ENCODE data around the gene CDKN1B. TPM values are rescaled to one million over a fixed set of nuclear protein-coding genes. Genes with fewer than 3 reads are reported as not detected.

CDKN1B gene
- total RNA-seq, 1 experiment from 2014 or later, result 27.7 TPM

DNA sequence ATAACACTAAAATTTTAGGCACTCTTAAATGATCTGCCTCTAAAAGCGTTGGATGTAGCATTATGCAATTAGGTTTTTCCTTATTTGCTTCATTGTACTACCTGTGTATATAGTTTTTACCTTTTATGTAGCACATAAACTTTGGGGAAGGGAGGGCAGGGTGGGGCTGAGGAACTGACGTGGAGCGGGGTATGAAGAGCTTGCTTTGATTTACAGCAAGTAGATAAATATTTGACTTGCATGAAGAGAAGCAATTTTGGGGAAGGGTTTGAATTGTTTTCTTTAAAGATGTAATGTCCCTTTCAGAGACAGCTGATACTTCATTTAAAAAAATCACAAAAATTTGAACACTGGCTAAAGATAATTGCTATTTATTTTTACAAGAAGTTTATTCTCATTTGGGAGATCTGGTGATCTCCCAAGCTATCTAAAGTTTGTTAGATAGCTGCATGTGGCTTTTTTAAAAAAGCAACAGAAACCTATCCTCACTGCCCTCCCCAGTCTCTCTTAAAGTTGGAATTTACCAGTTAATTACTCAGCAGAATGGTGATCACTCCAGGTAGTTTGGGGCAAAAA lies 4.1 kb downstream of the CDKN1B start:
- Histone ChIP-seq H4K8ac (replicated peaks; ENCODE audit: insufficient read length, low read depth, low read length) (no peak overlapping the region), H3K9me3 (ENCODE audit: control insufficient read depth, low read depth, low read length) (no peaks in the 10 kb centered on the region), H3K4ac (ENCODE audit: low read depth, low read length) (no peak overlapping the region), H3K4me2 (ENCODE audit: insufficient read depth, insufficient read length, low read length) (no peak overlapping the region), H3K18ac (ENCODE audit: insufficient read length, low read depth, low read length) (no peak overlapping the region), H4K20me1 (ENCODE audit: control insufficient read depth, insufficient read depth, insufficient read length) (no peaks in the 10 kb centered on the region), H2BK5ac (ENCODE audit: insufficient read length, low read length) (no peak overlapping the region), H3K27ac (ENCODE audit: insufficient read length, low read depth, low read length) (no peak overlapping the region), H4K91ac (ENCODE audit: insufficient read length, low read depth, low read length) (no peak overlapping the region), H2BK15ac (ENCODE audit: low read depth, low read length) (no peak overlapping the region), H3K14ac (ENCODE audit: insufficient read depth, low read length) (no peak overlapping the region), H2BK120ac (ENCODE audit: low read depth, low read length, poor library complexity, severe bottlenecking) (no peak overlapping the region), H3K4me1 (ENCODE audit: insufficient read depth, low read length) (no peaks in the 10 kb centered on the region), H3K9ac (ENCODE audit: extremely low read depth, insufficient read length, low read length) (no peak overlapping the region), H3K79me2 (ENCODE audit: insufficient read depth, low read length) (peaks cover 4% of the 10 kb centered on the region; the same call in 1 of the 2 replicates), H3K79me1 (ENCODE audit: insufficient read depth, low read depth, low read length, poor library complexity, severe bottlenecking) (no peaks in the 10 kb centered on the region), H3K27me3 (ENCODE audit: insufficient read depth, low read length) (no peaks in the 10 kb centered on the region), H2AK5ac (ENCODE audit: insufficient read length, low read length) (no peak overlapping the region), H2BK20ac (ENCODE audit: low read depth, low read length, poor library complexity, severe bottlenecking) (no peak overlapping the region), H4K5ac (ENCODE audit: insufficient read length, low read depth, low read length) (no peak overlapping the region), H2AFZ (ENCODE audit: low read length) (no peak overlapping the region), H2BK12ac (ENCODE audit: insufficient read length, low read depth, low read length) (no peak overlapping the region), H3K23ac (ENCODE audit: insufficient read length, low read depth, low read length) (no peak overlapping the region), H3T11ph (ENCODE audit: low read length) (no peak overlapping the region), H3K23me2 (ENCODE audit: insufficient read length, low read depth, low read length, poor library complexity, severe bottlenecking) (peaks cover 28% of the 10 kb centered on the region), H3K56ac (ENCODE audit: insufficient read length, low read depth, low read length) (no peak overlapping the region)
- no peak overlapping the region for H3K4me3 Mint-ChIP-seq
- peaks cover 15 to 38% (median 34%) of the 10 kb centered on the region in 3 experiments; a peak in 6 of 7 replicates for H3K36me3 Mint-ChIP-seq (ENCODE audit: insufficient read depth in 1 of 3, low read depth in 3 of 3)
- no peak overlapping the region for H3K27ac Mint-ChIP-seq
- TF ChIP-seq, protein P1, sequence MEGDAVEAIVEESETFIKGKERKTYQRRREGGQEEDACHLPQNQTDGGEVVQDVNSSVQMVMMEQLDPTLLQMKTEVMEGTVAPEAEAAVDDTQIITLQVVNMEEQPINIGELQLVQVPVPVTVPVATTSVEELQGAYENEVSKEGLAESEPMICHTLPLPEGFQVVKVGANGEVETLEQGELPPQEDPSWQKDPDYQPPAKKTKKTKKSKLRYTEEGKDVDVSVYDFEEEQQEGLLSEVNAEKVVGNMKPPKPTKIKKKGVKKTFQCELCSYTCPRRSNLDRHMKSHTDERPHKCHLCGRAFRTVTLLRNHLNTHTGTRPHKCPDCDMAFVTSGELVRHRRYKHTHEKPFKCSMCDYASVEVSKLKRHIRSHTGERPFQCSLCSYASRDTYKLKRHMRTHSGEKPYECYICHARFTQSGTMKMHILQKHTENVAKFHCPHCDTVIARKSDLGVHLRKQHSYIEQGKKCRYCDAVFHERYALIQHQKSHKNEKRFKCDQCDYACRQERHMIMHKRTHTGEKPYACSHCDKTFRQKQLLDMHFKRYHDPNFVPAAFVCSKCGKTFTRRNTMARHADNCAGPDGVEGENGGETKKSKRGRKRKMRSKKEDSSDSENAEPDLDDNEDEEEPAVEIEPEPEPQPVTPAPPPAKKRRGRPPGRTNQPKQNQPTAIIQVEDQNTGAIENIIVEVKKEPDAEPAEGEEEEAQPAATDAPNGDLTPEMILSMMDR (conservative IDR thresholded peaks at IDR 0.05), result no peak
- no peak for DNase-seq
- no CpG with 5 or more reads among the region's 3 CpGs for WGBS (ENCODE audit: extremely low coverage, insufficient read length, low lambda C conversion rate)
- peaks cover 36 to 42% of the 10 kb centered on the region in 2 experiments for H3K4me1 Mint-ChIP-seq
- H3K27me3 Mint-ChIP-seq (ENCODE audit: low read depth), result peaks cover 3% of the 10 kb centered on the region
- no peaks in the 10 kb centered on the region for H3K9me3 Mint-ChIP-seq

Data from H9 (cell line).